HepG2 (cell line): Measurements from ENCODE around the gene HSF4. TPM values are rescaled to one million over a fixed set of nuclear protein-coding genes. Genes with fewer than 3 reads are reported as not detected.

Source experiments
- ATF3 ChIP-seq: sonication (generic); formaldehyde crosslinking; IDR thresholded peaks from 2 replicates; pipeline ENCODE4 v1.4.0; 2020; ENCODE audit warnings: missing genetic modification reagents
- CREBL2 ChIP-seq: sonication (generic); formaldehyde crosslinking; IDR thresholded peaks from 2 replicates; pipeline ENCODE4 v1.8.1; 2023; ENCODE audit warnings: missing genetic modification reagents, mild to moderate bottlenecking, borderline replicate concordance
- HIVEP1 ChIP-seq: sonication (generic); formaldehyde crosslinking; IDR thresholded peaks from 2 replicates; pipeline ENCODE4 v1.4.0; 2020; ENCODE audit warnings: mild to moderate bottlenecking, missing genetic modification reagents
- HOXA3 ChIP-seq: sonication (generic); formaldehyde crosslinking; IDR thresholded peaks from 2 replicates; pipeline ENCODE4 v1.5.0; 2020; ENCODE audit warnings: missing genetic modification reagents
- MEIS1 ChIP-seq: sonication (generic); formaldehyde crosslinking; IDR thresholded peaks from 2 replicates; pipeline ENCODE4 v1.9.0; 2021; ENCODE audit warnings: mild to moderate bottlenecking, missing genetic modification reagents, moderate library complexity, borderline replicate concordance
- NFATC3 ChIP-seq: sonication (generic); formaldehyde crosslinking; IDR thresholded peaks from 2 replicates; pipeline ENCODE4 v1.5.1; 2020; ENCODE audit warnings: mild to moderate bottlenecking, missing genetic modification reagents
- PATZ1 ChIP-seq: sonication (generic); formaldehyde crosslinking; IDR thresholded peaks from 2 replicates; pipeline ENCODE4 v1.4.0; 2020; ENCODE audit warnings: missing genetic modification reagents
- PAWR ChIP-seq: sonication (generic); formaldehyde crosslinking; IDR thresholded peaks from 2 replicates; pipeline ENCODE4 v1.4.0; 2020; ENCODE audit warnings: missing genetic modification reagents, mild to moderate bottlenecking, borderline replicate concordance
- REL ChIP-seq: sonication (generic); formaldehyde crosslinking; conservative IDR thresholded peaks from 2 replicates; pipeline ENCODE4 v1.8.0; 2022; ENCODE audit warnings: mild to moderate bottlenecking, missing genetic modification reagents, moderate library complexity
- SIN3A ChIP-seq: IDR thresholded peaks from 2 replicates; pipeline ENCODE4 v1.6.1; 2011; ENCODE audit warnings: low read depth, mild to moderate bottlenecking, control low read depth, low read length, borderline replicate concordance
- ZBTB38 ChIP-seq: sonication (generic); formaldehyde crosslinking; IDR thresholded peaks from 2 replicates; pipeline ENCODE4 v1.5.1; 2020; ENCODE audit warnings: mild to moderate bottlenecking, missing genetic modification reagents
- ZHX1 ChIP-seq: sonication (generic); formaldehyde crosslinking; IDR thresholded peaks from 2 replicates; pipeline ENCODE4 v1.8.1; 2022; ENCODE audit warnings: low read depth, mild to moderate bottlenecking, missing genetic modification reagents
- ZNF275 ChIP-seq: sonication (generic); formaldehyde crosslinking; IDR thresholded peaks from 2 replicates; pipeline ENCODE4 v1.8.0; 2022; ENCODE audit warnings: missing genetic modification reagents, mild to moderate bottlenecking, inconsistent platforms, borderline replicate concordance
- ZNF281 ChIP-seq: sonication (generic); formaldehyde crosslinking; IDR thresholded peaks from 2 replicates; pipeline ENCODE4 v1.4.0; 2020; ENCODE audit warnings: missing genetic modification reagents, borderline replicate concordance
- ZNF446 ChIP-seq: sonication (generic); formaldehyde crosslinking; IDR thresholded peaks from 2 replicates; pipeline ENCODE4 v1.5.0; 2020; ENCODE audit warnings: mild to moderate bottlenecking, missing genetic modification reagents
- ZNF709 ChIP-seq: sonication (generic); formaldehyde crosslinking; IDR thresholded peaks from 2 replicates; pipeline ENCODE4 v1.5.0; 2020; ENCODE audit warnings: mild to moderate bottlenecking, missing genetic modification reagents
- ZNF747 ChIP-seq: sonication (generic); formaldehyde crosslinking; IDR thresholded peaks from 2 replicates; pipeline ENCODE4 v1.8.1; 2023; ENCODE audit warnings: missing genetic modification reagents, mild to moderate bottlenecking, borderline replicate concordance
- ZNF773 ChIP-seq: sonication (generic); formaldehyde crosslinking; IDR thresholded peaks from 2 replicates; pipeline ENCODE4 v1.4.0; 2020; ENCODE audit warnings: missing genetic modification reagents, borderline replicate concordance
- polyA plus RNA-seq, 8 experiments: library from polyadenylated mRNA; depleted of rRNA in 3 of 8; stranded (reverse) in 7 of 8; unstranded in 1 of 8; fragments of >200 nt; fragmentation: Illumina TruSeq in 4 of 8; extraction: Trizol in 4 of 8; gene quantifications; 2 replicates each; pipeline versions ENCODE4 v1.2.1 to v1.2.3, GENCODE V29; 2011 to 2016; ENCODE audit warnings: low read depth in 4 of 8, missing spikeins in 1 of 8, mixed read lengths in 1 of 8; ENCODE audit not compliant: insufficient read depth in 1 of 8
- total RNA-seq, 5 experiments: library from RNA; depleted of rRNA; stranded (reverse); fragments of >200 nt; fragmentation: Illumina TruSeq; extraction: Trizol; gene quantifications; 2 replicates each; pipeline ENCODE4 v1.2.3, GENCODE V29; 2016; ENCODE audit warnings: low read depth in 1 of 5

HSF4 gene
- total and polyA plus RNA-seq, 2 of the 13 experiments (the other 11 are each of a cell fraction or from before 2014, with no cell fraction given), result 3.5 to 16.9 TPM

- TF ChIP-seq ZNF446 (CRISPR knock-in tag), result peak; percentile 71; the same call in 1 of the 2 replicates
- TF ChIP-seq MEIS1 (CRISPR knock-in tag), result no peak; the same call in 1 of the 2 replicates
- TF ChIP-seq ZNF747 (CRISPR knock-in tag), result 0 out of 2 replicates have a peak, but pooled peaks have one; percentile 30
- no peak for TF ChIP-seq NFATC3 (CRISPR knock-in tag)
- 0 out of 2 replicates have a peak, but pooled peaks have one; percentile 71 for TF ChIP-seq ZNF275 (CRISPR knock-in tag)
- 0 out of 2 replicates have a peak, but pooled peaks have one; percentile 5 for TF ChIP-seq ATF3
- TF ChIP-seq ZBTB38 (CRISPR knock-in tag), result 0 out of 2 replicates have a peak, but pooled peaks have one; percentile 3
- peak; percentile 83; the same call in 1 of the 2 replicates for TF ChIP-seq ZHX1 (CRISPR knock-in tag)
- TF ChIP-seq HIVEP1 (CRISPR knock-in tag), result peak; percentile 67
- TF ChIP-seq ZNF773, result 0 out of 2 replicates have a peak, but pooled peaks have one; percentile 4
- TF ChIP-seq ZNF281, result peak; percentile 51; the same call in 1 of the 2 replicates
- no peak for TF ChIP-seq SIN3A
- peak; percentile 91 for TF ChIP-seq PATZ1 (CRISPR knock-in tag)
- TF ChIP-seq CREBL2 (CRISPR knock-in tag), result 0 out of 2 replicates have a peak, but pooled peaks have one; percentile 44
- 0 out of 2 replicates have a peak, but pooled peaks have one; percentile 38 for TF ChIP-seq HOXA3 (CRISPR knock-in tag)
- no peak for TF ChIP-seq ZNF709 (CRISPR knock-in tag)
- no peak for TF ChIP-seq PAWR (CRISPR knock-in tag)
- no peak for TF ChIP-seq REL (CRISPR knock-in tag)
Observed at GRCh38 chr16:67150047-67150832, 14.3 kb upstream of the HSF4 start (continued).
